K562 (cell line): ENCODE data around the gene LDLRAD3. TPM values are rescaled to one million over a fixed set of nuclear protein-coding genes. Genes with fewer than 3 reads are reported as not detected.

ENCODE experiments used
- ATF7 ChIP-seq: fragments of 450-650 bp; IDR thresholded peaks from 2 replicates; pipeline ENCODE4 v1.7.1; 2014; ENCODE audit warnings: mild to moderate bottlenecking, moderate library complexity
- C11orf30 ChIP-seq: fragments of 450-650 bp; IDR thresholded peaks from 2 replicates; pipeline ENCODE4 v1.6.1; 2016; ENCODE audit warnings: low read depth, mild to moderate bottlenecking
- HMBOX1 ChIP-seq: sonication (generic); IDR thresholded peaks from 2 replicates; pipeline ENCODE4 v1.6.1; 2016
- MAZ ChIP-seq, 2 experiments: fragments of 450-650 bp in 1 of 2; sonication (generic) in 1 of 2; formaldehyde crosslinking; IDR thresholded peaks in 1 of 2; conservative IDR thresholded peaks in 1 of 2; 2 replicates each; pipeline versions ENCODE4 v1.4.0 to v1.5.0; 2020; ENCODE audit warnings: mild to moderate bottlenecking in 1 of 2, missing genetic modification reagents in 1 of 2
- MBD2 ChIP-seq: sonication (generic); IDR thresholded peaks from 2 replicates; pipeline ENCODE4 v1.6.1; 2016; ENCODE audit warnings: low read depth, borderline replicate concordance
- MCM3 ChIP-seq: fragments of 450-650 bp; IDR thresholded peaks from 2 replicates; pipeline ENCODE4 v1.6.1; 2016
- MCM5 ChIP-seq: fragments of 450-650 bp; IDR thresholded peaks from 2 replicates; pipeline ENCODE4 v1.6.1; 2016; ENCODE audit warnings: low read depth
- MEF2D ChIP-seq: conservative IDR thresholded peaks from 2 replicates; pipeline ENCODE4 v1.6.1; 2016; ENCODE audit warnings: low read depth, missing genetic modification characterization, missing compliant biosample characterization
- NR2C1 ChIP-seq, 2 experiments: fragments of 450-650 bp; IDR thresholded peaks; 2 replicates each; pipeline ENCODE4 v1.6.1; 2017; ENCODE audit warnings: mild to moderate bottlenecking in 2 of 2, antibody characterized with exemption in 1 of 2, inconsistent platforms in 1 of 2, missing compliant biosample characterization in 1 of 2, missing genetic modification characterization in 1 of 2
- PHF20 ChIP-seq: fragments of 450-650 bp; IDR thresholded peaks from 2 replicates; pipeline ENCODE4 v1.6.1; 2018; ENCODE audit not compliant: partially characterized antibody
- RBM25 ChIP-seq: fragments of 200-400 bp; formaldehyde crosslinking; IDR thresholded peaks from 2 replicates; pipeline ENCODE4 v1.6.1; 2018; ENCODE audit warnings: low read length, low read depth, moderate library complexity; ENCODE audit not compliant: severe bottlenecking
- SAFB2 ChIP-seq: fragments of 200-400 bp; formaldehyde crosslinking; IDR thresholded peaks from 2 replicates; pipeline ENCODE4 v1.6.1; 2018; ENCODE audit warnings: borderline replicate concordance, low read length, low read depth, moderate library complexity; ENCODE audit not compliant: severe bottlenecking
- TCF7 ChIP-seq: sonication (generic); IDR thresholded peaks from 2 replicates; pipeline ENCODE4 v1.6.1; 2016; ENCODE audit warnings: antibody characterized with exemption, borderline replicate concordance
- ZBTB5 ChIP-seq: fragments of 450-650 bp; IDR thresholded peaks from 2 replicates; pipeline ENCODE4 v1.6.1; 2017; ENCODE audit warnings: antibody characterized with exemption
- ZNF175 ChIP-seq: fragments of 200-800 bp; sonication (Bioruptor generic); IDR thresholded peaks from 2 replicates; pipeline ENCODE4 v1.6.1; 2016; ENCODE audit warnings: low read depth, mild to moderate bottlenecking, missing genetic modification characterization, missing compliant biosample characterization
- ZNF197 ChIP-seq: fragments of 200-800 bp; sonication (Bioruptor generic); IDR thresholded peaks from 2 replicates; pipeline ENCODE4 v1.6.1; 2016; ENCODE audit warnings: low read depth, missing genetic modification characterization, missing compliant biosample characterization
- ZNF217 ChIP-seq: sonication (generic); formaldehyde crosslinking; IDR thresholded peaks from 2 replicates; pipeline ENCODE4 v1.8.0; 2022; ENCODE audit warnings: mild to moderate bottlenecking, missing genetic modification reagents
- ZNF740 ChIP-seq, 3 experiments: fragments of 200-800 bp in 1 of 3; sonication (Bioruptor generic) in 1 of 3; sonication (generic) in 1 of 3; formaldehyde crosslinking in 1 of 3; IDR thresholded peaks; 2 replicates each; pipeline versions ENCODE4 v1.6.1 to v1.8.0; 2016 to 2022; ENCODE audit warnings: mild to moderate bottlenecking in 2 of 3, missing compliant biosample characterization in 2 of 3, missing genetic modification characterization in 2 of 3, missing genetic modification reagents in 1 of 3
- polyA plus RNA-seq, 8 experiments: library from polyadenylated mRNA; depleted of rRNA in 4 of 8; stranded (reverse) in 5 of 8; unstranded in 3 of 8; fragments of >200 nt; fragmentation: Nextera tagmentation in 2 of 8; fragmentation: Illumina TruSeq in 1 of 8; extraction: Ambion mirVana in 2 of 8; extraction: Trizol in 1 of 8; gene quantifications; 2 replicates each; pipeline versions ENCODE4 v1.2.1 to v1.2.3, GENCODE V29; 2011 to 2014; ENCODE audit warnings: inconsistent platforms in 1 of 8, missing spikeins in 1 of 8
- total RNA-seq, 7 experiments: library from RNA; depleted of rRNA in 6 of 7; stranded (reverse); fragments of >200 nt in 6 of 7; fragmentation: Illumina TruSeq in 2 of 7; extraction: Trizol in 2 of 7; gene quantifications; 2 replicates each; pipeline versions ENCODE4 v1.2.1 to v1.2.3, GENCODE V29; 2011 to 2021; ENCODE audit warnings: low replicate concordance in 1 of 7
- TF ChIP-seq, protein P1 (sequence below): fragments of 450-650 bp; formaldehyde crosslinking; IDR thresholded peaks from 2 replicates; pipeline ENCODE4 v1.4.0; 2020; ENCODE audit warnings: mild to moderate bottlenecking, mixed read lengths
- TF ChIP-seq, protein P2 (sequence below): fragments of 250-450 bp; sonication (Bioruptor Pico); IDR thresholded peaks from 2 replicates; pipeline ENCODE4 v1.8.0; 2021; ENCODE audit warnings: moderate library complexity, mild to moderate bottlenecking, inconsistent platforms
- TF ChIP-seq, protein P3 (sequence below), 2 experiments: fragments of 450-650 bp in 1 of 2; sonication (generic) in 1 of 2; formaldehyde crosslinking; conservative IDR thresholded peaks; 2 replicates each; pipeline versions ENCODE4 v1.4.0 to v1.8.1; 2020 to 2022; ENCODE audit warnings: mild to moderate bottlenecking in 1 of 2, missing genetic modification reagents in 1 of 2

LDLRAD3 gene
- total and polyA plus RNA-seq, 9 of the 15 experiments (the other 6 are each of a cell fraction or from before 2014, with no cell fraction given) = 0.73 to 7.2 (median 3.5) TPM

DNA sequence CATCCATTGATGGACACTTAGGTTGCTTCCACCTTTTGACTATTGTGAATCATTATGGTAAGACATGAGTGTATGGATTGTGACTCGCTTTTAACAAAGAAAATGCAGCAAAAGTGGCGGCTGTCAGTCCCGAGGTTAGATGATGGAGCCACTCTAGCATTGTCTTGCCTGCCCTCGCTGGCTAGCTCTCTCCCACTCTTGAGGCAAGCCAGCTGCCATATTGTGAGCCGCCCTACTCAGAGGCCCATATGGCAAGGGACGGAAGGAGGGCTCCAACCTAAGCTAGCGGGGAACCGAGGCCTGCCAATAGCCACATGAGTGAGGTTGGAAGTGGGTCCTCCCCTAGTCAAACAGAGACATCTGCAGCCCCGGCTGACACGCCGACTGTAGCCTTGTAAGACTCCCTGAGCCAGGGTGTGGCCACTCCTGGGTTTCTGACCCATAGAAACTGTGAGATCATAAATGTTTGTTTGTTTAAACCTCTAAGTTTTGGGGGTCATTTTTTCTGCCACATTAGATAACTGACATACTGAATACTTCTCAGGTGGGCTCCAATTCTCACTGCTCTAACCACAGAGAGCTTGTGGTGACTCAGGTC is 160.2 kb downstream of the LDLRAD3 start (continued):
- TF ChIP-seq ZNF197 (CRISPR knock-in tag) = peak; percentile 31; the same call in 1 of the 2 replicates
- TF ChIP-seq, protein P1, sequence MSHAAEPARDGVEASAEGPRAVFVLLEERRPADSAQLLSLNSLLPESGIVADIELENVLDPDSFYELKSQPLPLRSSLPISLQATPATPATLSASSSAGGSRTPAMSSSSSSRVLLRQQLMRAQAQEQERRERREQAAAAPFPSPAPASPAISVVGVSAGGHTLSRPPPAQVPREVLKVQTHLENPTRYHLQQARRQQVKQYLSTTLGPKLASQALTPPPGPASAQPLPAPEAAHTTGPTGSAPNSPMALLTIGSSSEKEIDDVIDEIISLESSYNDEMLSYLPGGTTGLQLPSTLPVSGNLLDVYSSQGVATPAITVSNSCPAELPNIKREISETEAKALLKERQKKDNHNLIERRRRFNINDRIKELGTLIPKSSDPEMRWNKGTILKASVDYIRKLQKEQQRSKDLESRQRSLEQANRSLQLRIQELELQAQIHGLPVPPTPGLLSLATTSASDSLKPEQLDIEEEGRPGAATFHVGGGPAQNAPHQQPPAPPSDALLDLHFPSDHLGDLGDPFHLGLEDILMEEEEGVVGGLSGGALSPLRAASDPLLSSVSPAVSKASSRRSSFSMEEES (CRISPR knock-in tag) = no peak
- TF ChIP-seq HMBOX1 = no peak
- TF ChIP-seq SAFB2 = no peak
- TF ChIP-seq, protein P2, sequence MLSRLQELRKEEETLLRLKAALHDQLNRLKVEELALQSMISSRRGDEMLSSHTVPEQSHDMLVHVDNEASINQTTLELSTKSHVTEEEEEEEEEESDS (CRISPR knock-in tag) = no peak
- TF ChIP-seq MCM5 = no peak
- TF ChIP-seq, protein P3, sequence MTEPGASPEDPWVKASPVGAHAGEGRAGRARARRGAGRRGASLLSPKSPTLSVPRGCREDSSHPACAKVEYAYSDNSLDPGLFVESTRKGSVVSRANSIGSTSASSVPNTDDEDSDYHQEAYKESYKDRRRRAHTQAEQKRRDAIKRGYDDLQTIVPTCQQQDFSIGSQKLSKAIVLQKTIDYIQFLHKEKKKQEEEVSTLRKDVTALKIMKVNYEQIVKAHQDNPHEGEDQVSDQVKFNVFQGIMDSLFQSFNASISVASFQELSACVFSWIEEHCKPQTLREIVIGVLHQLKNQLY (CRISPR knock-in tag; conservative IDR thresholded peaks at IDR 0.05) = no peak
- TF ChIP-seq MCM3 = no peak
- TF ChIP-seq RBM25 = no peak
- TF ChIP-seq MEF2D (tag) = 0 out of 2 replicates have a peak, but pooled peaks have one; percentile 26
- TF ChIP-seq MAZ (CRISPR knock-in tag; conservative IDR thresholded peaks at IDR 0.05 in 1 of 2, IDR thresholded peaks at IDR 0.05 in 1 of 2) = no peak
- TF ChIP-seq C11orf30 = no peak
- no peak for TF ChIP-seq ZNF217 (CRISPR knock-in tag)
- no peak for TF ChIP-seq ZNF740 (CRISPR knock-in tag; IDR thresholded peaks at IDR 0.05)
- TF ChIP-seq ZNF740 (tag; IDR thresholded peaks at IDR 0.05) = 0 out of 4 replicates have a peak, but pooled peaks of 1 of the 2 experiments have one; percentile 64
- TF ChIP-seq TCF7 = no peak
- TF ChIP-seq ZBTB5 = no peak
- no peak for TF ChIP-seq MBD2
- no peak for TF ChIP-seq NR2C1 (IDR thresholded peaks at IDR 0.05)
- peak; percentile 74 for TF ChIP-seq NR2C1 (tag; IDR thresholded peaks at IDR 0.05)
- peak; percentile 20; the same call in 1 of the 2 replicates for TF ChIP-seq ZNF175
- TF ChIP-seq ATF7 = no peak
- no peak for TF ChIP-seq PHF20
